T-helper 1 cell (primary cell): ENCODE measurements around the gene TUB.

Experiments
- DNase-seq, 5 donors: peaks; one replicate each; pipeline ENCODE4 v3.0.0-alpha.2; 2012 to 2020

Gene TUB

DNA sequence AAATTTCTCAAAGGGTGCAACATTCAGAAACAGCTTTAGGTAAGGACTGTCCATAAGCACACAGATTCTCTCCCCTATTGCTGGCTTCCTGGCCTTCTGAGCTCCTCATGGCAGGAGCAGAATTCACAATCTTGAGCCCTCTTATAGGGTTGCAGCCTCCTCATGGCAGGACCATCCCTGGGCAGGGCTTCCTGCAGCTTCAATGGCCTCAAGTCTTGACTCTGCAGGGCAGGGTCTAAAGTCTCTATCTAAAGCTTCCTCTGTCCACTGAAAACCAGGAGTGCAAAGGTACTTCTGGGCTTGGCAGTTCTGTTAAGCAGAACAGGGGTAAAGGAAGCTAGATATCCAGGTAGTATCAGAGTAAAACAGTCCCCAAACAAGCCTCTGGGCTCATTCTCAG lies 28.7 kb downstream of the TUB start:
- DNase-seq = no peak

DNA sequence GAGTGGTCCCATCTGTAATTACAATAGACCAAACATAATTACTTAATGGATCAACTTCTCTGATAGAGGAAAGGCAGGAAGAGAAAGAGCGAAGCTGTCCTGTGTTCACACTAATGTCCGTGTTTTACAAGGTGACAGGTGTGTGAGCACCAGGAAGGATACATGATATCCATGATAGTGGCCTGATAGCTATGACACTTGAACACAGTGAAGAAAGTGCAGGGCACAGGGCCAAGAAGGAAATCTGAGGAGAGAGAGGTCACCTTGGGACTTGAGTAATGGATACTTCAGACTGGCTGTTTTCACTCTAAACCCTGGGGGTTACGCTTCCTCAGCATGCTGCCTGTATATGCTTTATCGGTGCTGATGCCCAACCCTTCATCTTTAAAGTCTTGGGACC lies 29.4 kb downstream of the TUB start:
- DNase-seq = no peak

DNA sequence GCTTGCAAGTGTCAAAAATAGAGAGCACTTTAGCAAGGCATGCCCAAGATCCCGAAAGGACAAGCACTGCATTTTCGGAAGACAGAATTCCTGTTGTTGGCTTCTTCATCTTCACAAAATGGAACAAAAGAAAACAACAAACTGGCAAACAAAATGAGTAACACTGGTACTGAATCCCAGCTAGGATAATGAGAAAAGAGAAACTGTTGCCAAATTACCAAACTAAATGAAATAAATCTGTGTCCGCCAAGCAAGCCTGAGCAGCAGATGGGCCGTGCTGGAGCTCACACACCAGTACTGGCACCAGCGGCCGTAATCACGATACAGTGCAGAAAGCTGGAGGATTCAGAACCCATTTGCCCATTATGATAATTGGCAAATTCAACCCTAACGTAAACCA lies 30.6 kb downstream of the TUB start:
- DNase-seq = no peak

DNA sequence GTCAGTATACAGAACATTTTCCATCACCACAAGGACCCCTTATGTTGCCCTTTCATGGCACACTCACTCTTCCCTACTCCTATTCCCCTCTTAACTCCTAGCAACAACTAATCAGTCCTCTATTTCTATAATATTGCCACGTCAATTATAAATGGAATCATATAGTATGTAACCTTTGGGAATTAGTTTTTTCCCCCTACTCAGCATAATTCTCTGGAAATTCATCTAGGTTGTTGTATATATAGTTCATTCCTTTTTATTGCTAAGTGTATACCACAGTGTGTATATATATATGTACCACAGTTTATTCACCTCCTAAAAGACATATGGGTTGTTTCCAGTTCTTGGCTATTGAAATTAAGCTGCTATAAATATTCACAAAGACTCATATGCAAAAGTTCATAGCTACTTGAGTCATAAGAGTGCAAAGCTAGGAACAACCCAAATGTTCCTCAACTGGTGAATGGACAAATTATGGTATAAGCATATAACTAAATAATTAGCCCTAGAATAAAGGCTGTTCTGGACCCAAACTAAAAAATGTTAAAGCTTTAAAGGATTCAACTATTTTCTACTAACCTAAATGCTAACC lies 41.3 kb downstream of the TUB start:
- DNase-seq = no peak

DNA sequence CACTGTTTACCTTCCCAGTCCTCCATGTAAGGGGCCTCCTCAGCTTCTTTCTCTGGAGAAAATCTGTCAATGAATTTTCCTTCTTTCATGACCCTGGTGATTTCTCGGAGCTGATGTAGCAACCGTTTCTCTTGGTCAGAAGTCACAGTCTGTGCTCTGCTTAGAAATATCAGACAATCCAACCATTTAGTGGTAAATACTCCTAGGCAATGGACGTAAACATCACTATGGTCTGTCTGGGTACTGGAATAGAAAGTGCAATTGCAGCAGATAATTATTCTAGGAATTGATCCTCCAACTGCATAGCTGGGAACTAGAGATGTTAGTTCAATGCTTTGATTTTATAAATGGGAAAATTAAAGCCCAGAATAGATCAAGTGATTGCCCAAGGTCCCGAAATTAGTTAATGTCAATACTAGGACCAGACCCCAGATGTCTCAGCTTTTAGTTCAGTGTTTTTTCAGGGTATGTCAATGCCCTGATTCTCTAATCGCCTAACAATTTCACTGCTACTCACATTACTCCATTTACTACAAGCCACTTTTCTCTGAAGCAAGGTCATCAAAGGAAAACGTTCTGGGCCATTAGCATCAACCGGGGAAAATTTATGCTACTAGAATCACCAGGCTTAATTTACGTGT lies 45.8 kb downstream of the TUB start:
- no peak for DNase-seq

DNA sequence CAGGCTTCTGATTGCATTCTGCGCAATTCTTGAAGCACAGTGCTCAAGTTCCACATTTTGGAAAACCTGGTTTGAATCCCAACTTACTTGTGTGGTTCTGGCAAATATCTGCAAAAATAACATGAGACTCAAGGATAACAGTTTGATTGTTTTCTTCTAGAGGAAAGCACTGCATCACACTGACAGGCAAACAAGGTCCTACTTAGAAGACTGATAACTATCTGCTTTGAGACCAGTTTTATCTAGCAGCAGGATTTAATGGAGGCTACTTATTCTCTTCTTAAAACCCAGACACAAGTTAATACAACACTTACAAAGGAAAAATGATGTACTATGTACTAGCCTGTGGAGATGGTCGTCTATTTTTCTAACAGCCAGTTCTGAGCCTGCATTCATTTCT lies 46.4 kb downstream of the TUB start:
- DNase-seq = no peak

DNA sequence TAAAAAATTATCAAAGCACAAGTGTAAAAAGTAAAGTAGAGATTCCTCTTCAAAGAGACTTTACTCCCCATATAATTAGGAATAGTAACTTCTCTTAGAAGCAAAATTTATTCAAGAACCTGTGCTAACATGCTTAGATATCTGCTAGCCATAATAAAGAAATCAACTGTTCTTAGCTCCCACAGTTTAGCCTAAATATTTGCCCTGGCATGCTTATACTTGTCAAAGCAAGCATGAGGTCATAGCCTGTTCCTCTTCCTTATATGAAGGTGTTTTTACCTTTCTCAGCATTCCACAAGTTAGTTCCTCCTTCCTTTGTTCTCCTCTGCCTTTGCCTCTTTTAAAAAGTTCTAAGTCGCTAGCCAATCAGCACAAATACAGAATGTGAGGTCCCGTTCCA lies 57.5 kb downstream of the TUB start:
- no peak for DNase-seq

DNA sequence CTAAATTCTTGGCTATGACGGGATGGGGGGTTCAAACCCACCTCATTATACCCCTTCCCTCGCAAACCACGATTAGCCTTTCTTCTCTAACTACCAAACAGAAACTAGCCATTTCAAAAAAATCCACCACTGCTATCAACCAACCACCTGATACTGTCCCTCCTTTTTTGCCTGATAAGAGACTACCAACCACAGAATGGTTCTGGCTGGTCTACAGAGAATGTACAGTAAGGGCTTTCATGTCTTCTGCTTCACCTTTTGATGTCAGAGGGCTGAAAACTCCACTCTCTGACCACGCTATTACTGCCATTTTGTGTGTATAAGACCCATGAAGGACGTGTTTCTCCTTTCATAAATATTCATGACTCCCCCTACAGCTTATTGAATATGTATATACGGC lies 68.7 kb downstream of the TUB start:
- no peak for DNase-seq
